Ishikawa (cell line): Measurements from ENCODE around the gene ERG.

Experiments
- CEBPB ChIP-seq: IDR thresholded peaks from 2 replicates; pipeline ENCODE4 v1.6.1; 2012
- CREB1 ChIP-seq: IDR thresholded peaks from 2 replicates; pipeline ENCODE4 v1.6.1; 2012; ENCODE audit warnings: low read depth
- EGR1 ChIP-seq: IDR thresholded peaks from 2 replicates; pipeline ENCODE4 v1.6.1; 2012
- EP300 ChIP-seq: IDR thresholded peaks from 2 replicates; pipeline ENCODE4 v1.6.1; 2012; ENCODE audit warnings: borderline replicate concordance
- FOXM1 ChIP-seq: IDR thresholded peaks from 2 replicates; pipeline ENCODE4 v1.6.1; 2012; ENCODE audit warnings: low read depth, borderline replicate concordance
- NFIC ChIP-seq: IDR thresholded peaks from 2 replicates; pipeline ENCODE4 v1.6.1; 2012
- RAD21 ChIP-seq: IDR thresholded peaks from 2 replicates; pipeline ENCODE4 v1.6.1; 2012; ENCODE audit warnings: low read depth
- TAF1 ChIP-seq: IDR thresholded peaks from 2 replicates; pipeline ENCODE4 v1.6.1; 2012; ENCODE audit warnings: low read depth, mild to moderate bottlenecking
- TCF12 ChIP-seq: IDR thresholded peaks from 2 replicates; pipeline ENCODE4 v1.6.1; 2012; ENCODE audit warnings: low read depth
- TEAD4 ChIP-seq: IDR thresholded peaks from 2 replicates; pipeline ENCODE4 v1.6.1; 2012
- YY1 ChIP-seq: IDR thresholded peaks from 2 replicates; pipeline ENCODE4 v1.6.1; 2012; ENCODE audit warnings: low read depth
- ZBTB7A ChIP-seq: IDR thresholded peaks from 2 replicates; pipeline ENCODE4 v1.6.1; 2012; ENCODE audit warnings: low read depth
- TF ChIP-seq, protein P1 (sequence below): IDR thresholded peaks from 2 replicates; pipeline ENCODE4 v1.6.1; 2012
- TF ChIP-seq, protein P2 (sequence below): IDR thresholded peaks from 2 replicates; pipeline ENCODE4 v1.6.1; 2012; ENCODE audit warnings: low read depth, mild to moderate bottlenecking
- TF ChIP-seq, protein P3 (sequence below): IDR thresholded peaks from 2 replicates; pipeline ENCODE4 v1.6.1; 2012

The ERG gene

DNA sequence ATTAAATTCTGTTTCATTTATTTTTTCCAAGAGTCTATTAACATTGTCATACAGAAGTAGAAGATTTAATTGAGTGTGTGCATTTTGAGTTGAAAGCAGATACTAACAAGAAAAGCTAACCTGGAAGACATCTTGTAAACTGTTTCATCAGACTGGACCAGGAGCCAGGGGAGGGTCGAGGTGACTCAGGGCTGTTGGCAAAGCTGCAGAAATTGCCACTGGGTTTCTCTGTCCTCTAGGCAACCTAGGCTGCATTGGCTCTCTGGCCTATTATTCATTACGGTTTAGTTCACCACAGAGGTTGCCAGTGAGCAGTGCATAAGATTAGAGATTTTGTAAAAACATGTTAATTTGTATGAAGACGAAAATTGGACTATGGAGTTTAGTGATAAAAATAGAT is 27.5 kb downstream of the ERG start:
- TF ChIP-seq RAD21 (no peak), YY1 (no peak), EGR1 (no peak), NFIC (no peak), ZBTB7A (no peak), TCF12 (no peak), FOXM1 (no peak), TAF1 (no peak), TEAD4 (no peak), CEBPB (no peak), EP300 (no peak), CREB1 (no peak)
- TF ChIP-seq, protein P1, sequence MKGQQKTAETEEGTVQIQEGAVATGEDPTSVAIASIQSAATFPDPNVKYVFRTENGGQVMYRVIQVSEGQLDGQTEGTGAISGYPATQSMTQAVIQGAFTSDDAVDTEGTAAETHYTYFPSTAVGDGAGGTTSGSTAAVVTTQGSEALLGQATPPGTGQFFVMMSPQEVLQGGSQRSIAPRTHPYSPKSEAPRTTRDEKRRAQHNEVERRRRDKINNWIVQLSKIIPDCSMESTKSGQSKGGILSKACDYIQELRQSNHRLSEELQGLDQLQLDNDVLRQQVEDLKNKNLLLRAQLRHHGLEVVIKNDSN: no peak
- TF ChIP-seq, protein P2, sequence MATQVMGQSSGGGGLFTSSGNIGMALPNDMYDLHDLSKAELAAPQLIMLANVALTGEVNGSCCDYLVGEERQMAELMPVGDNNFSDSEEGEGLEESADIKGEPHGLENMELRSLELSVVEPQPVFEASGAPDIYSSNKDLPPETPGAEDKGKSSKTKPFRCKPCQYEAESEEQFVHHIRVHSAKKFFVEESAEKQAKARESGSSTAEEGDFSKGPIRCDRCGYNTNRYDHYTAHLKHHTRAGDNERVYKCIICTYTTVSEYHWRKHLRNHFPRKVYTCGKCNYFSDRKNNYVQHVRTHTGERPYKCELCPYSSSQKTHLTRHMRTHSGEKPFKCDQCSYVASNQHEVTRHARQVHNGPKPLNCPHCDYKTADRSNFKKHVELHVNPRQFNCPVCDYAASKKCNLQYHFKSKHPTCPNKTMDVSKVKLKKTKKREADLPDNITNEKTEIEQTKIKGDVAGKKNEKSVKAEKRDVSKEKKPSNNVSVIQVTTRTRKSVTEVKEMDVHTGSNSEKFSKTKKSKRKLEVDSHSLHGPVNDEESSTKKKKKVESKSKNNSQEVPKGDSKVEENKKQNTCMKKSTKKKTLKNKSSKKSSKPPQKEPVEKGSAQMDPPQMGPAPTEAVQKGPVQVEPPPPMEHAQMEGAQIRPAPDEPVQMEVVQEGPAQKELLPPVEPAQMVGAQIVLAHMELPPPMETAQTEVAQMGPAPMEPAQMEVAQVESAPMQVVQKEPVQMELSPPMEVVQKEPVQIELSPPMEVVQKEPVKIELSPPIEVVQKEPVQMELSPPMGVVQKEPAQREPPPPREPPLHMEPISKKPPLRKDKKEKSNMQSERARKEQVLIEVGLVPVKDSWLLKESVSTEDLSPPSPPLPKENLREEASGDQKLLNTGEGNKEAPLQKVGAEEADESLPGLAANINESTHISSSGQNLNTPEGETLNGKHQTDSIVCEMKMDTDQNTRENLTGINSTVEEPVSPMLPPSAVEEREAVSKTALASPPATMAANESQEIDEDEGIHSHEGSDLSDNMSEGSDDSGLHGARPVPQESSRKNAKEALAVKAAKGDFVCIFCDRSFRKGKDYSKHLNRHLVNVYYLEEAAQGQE: no peak
- TF ChIP-seq, protein P3, sequence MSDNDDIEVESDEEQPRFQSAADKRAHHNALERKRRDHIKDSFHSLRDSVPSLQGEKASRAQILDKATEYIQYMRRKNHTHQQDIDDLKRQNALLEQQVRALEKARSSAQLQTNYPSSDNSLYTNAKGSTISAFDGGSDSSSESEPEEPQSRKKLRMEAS: no peak

DNA sequence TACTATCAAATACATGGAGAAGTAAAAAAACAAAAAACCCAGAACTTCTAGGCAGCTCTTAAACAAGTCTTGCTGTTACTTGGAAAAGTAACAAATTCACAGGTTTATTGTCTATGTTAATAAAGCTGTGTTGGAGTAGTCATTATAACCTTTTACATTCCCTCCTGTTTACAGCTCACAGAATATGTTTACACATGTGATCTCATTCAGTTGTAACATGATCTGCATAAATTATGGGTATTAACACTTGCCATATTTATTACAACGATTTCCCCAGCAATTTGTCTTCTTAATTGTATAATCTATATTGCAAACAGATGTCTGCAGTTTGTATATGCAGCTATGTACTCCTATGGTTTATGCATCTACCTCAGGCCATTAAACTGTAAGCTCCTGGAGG is 28.6 kb downstream of the ERG start:
- TF ChIP-seq EP300 (no peak), ZBTB7A (no peak), CREB1 (no peak), YY1 (no peak), CEBPB (no peak), FOXM1 (no peak), RAD21 (no peak), EGR1 (no peak), TEAD4 (no peak), TAF1 (no peak), NFIC (no peak), TCF12 (no peak)
- TF ChIP-seq, protein P3: no peak
- TF ChIP-seq, protein P2: no peak
- TF ChIP-seq, protein P1: no peak

DNA sequence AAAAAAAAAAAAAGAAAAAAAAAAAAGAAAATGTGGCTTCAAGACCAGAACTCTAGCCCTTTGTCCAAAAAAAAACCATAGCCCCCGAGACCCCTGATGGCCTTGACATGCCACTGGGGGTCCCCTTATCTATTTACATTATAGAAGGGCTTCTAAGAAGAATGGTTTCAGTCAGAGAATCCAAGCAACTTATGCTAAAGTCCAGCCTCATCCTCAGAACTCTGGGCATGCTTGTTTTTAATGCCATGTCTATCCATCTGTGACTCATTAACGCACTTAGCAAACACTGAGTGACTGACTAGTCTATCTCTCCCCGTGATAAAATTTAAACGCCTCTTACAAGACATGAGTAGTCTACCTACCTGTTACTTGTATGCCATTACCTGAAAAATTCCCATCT is 29.3 kb downstream of the ERG start:
- TF ChIP-seq, protein P1: no peak
- TF ChIP-seq ZBTB7A: no peak
- TF ChIP-seq TCF12: no peak
- TF ChIP-seq, protein P2: no peak
- no peak for TF ChIP-seq EP300
- TF ChIP-seq YY1: no peak
- TF ChIP-seq, protein P3: no peak

DNA sequence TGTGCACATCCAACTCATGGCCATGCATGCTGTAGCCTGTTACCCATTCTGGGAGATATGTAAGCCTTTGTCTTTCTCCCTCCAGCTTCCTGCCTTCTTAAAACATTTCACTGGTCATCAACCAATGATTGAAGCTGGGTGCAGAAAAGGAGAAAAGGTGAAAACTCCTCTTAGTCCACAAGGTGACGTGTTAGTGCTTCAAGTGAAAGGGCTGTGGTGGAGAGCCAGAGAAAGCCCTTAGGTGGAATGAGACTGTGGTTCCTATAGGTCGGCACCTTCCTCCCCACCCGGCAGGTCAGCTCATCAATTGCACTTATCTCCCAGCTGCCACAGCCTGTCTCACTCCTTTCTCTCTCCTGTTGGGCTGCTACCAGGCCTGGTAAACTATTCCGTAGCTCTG is 30.4 kb downstream of the ERG start:
- no peak for TF ChIP-seq EGR1
- TF ChIP-seq YY1: no peak
- no peak for TF ChIP-seq CEBPB
- TF ChIP-seq EP300: no peak
- TF ChIP-seq FOXM1: no peak
- no peak for TF ChIP-seq TEAD4
- no peak for TF ChIP-seq ZBTB7A
- TF ChIP-seq, protein P2: no peak
- TF ChIP-seq RAD21: no peak
- TF ChIP-seq CREB1: no peak
- no peak for TF ChIP-seq TCF12
- no peak for TF ChIP-seq NFIC
- TF ChIP-seq, protein P1: no peak
- TF ChIP-seq TAF1: no peak
- TF ChIP-seq, protein P3: no peak
